Keratinocyte (primary cell): ENCODE measurements around the gene RASGEF1B.

ENCODE experiments used
- CTCF ChIP-seq, 3 experiments: IDR thresholded peaks in 1 of 3; conservative IDR thresholded peaks in 1 of 3; optimal IDR thresholded peaks in 1 of 3; 2 replicates in 2 of 3; 3 replicates in 1 of 3; pipeline versions ENCODE3 to v1.5.1; 2011; ENCODE audit warnings: low read length in 3 of 3, mild to moderate bottlenecking in 3 of 3, moderate library complexity in 2 of 3, control low read depth in 1 of 3, inconsistent platforms in 1 of 3; ENCODE audit not compliant: insufficient read depth in 2 of 3; ENCODE audit errors: extremely low read depth in 1 of 3
- EZH2 ChIP-seq: IDR thresholded peaks from one replicate; pipeline ENCODE4 v1.6.1; 2012; ENCODE audit warnings: inconsistent platforms, mild to moderate bottlenecking, low read length, moderate library complexity

DNA sequence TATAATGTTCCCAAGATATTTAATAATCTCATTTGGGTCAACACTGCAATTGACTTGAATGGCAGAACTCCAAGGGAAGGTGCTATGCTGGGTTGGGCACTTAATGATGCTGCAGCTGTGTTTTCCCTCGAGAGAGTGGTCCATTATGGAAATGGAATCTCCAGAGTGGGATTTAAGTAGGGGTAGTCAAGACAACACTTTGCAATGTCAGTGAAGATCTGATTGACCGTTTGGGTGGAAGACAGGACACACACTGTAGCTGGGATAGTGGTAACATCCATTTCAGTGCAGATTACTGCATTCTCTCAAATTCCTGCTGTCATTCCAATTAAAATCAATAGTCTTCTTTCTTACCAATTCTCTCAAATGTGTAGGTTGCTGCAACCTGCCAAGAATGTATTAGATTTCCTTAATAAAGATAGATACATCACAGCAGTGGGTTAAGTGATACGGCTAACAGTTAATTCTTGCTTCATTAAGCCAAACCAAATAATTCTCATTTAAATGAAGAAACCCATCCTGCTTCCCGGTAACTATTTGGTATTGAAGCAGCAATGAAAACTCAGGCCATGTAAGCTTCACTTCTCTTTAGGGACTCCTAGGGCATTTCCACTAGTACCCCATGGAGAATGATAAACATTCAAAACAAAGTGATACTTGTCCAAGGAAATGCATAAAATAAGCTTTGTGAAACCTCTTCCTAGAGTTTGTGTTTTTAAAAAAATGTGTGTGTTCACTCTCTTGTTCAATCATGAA lies 40.5 kb upstream of the RASGEF1B start:
- no peak for TF ChIP-seq CTCF (optimal IDR thresholded peaks at IDR 0.05 in 1 of 3, IDR thresholded peaks at IDR 0.05 in 1 of 3, conservative IDR thresholded peaks at IDR 0.05 in 1 of 3; ENCODE audit: extremely low read depth in 1 of 3, insufficient read depth in 2 of 3, low read length in 3 of 3)
- TF ChIP-seq EZH2, result no peak
